SH-SY5Y (cell line): ENCODE measurements around the gene PREP.

Experiments
- GATA2 ChIP-seq: IDR thresholded peaks from 2 replicates; pipeline ENCODE4 v1.6.1; 2011; ENCODE audit warnings: mild to moderate bottlenecking, low read depth, low read length
- GATA3 ChIP-seq: IDR thresholded peaks from 2 replicates; pipeline ENCODE4 v1.6.1; 2011; ENCODE audit warnings: low read depth, mild to moderate bottlenecking, low read length, moderate library complexity

DNA sequence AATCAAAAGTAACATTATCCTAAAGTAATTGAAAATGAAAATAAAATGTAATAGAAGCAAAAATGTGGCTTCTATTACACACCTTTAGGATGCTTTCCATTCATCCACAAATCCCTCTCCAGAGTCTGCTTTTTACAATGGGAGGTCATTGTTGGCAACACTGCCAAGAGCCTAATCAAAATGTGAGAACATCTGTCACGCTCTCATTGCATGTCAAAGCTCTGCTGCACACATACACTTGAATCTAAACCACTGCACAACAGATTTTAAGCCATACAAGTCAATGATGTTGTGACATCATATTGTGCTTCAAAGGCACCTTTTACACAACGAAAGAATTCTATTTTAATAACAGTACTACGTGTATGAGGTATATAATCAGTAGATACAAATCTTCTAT lies 82.1 kb downstream of the PREP start:
- no peak for TF ChIP-seq GATA3
- TF ChIP-seq GATA2 = no peak
